Stimulated activated effector memory CD8-positive, alpha-beta T cell treated with anti-CD3 and anti-CD28 coated beads, Interleukin-12 subunit alpha, Interleukin-12 subunit beta, amount 100 ng/mL, for 72 hours (primary cell): Measurements from ENCODE around the gene MOCOS.
A peak's percentile ranks its signal among the peaks of the same experiment; 100 is the strongest.
"Not testable (repeated sequence)": the region's sequence is repeated elsewhere in the genome, so short reads cannot be mapped to it uniquely, and the experiment has no call there.

Experiments used
- ATAC-seq: fragments of 150-1000 bp; cut with Tn5 transposase; 2 replicates; pipeline ENCODE4 v1.10.0; 2021
- DNase-seq, 2 donors: peaks; one replicate each; pipeline ENCODE4 v3.0.0; 2021 to 2022; ENCODE audit warnings: low spot score in 2 of 2
- H3K27ac Mint-ChIP-seq: one replicate; pipeline ENCODE4 v1.8.0; 2022; ENCODE audit warnings: mild to moderate bottlenecking, mixed read lengths
- H3K36me3 Mint-ChIP-seq: one replicate; pipeline ENCODE4 v1.8.0; 2022; ENCODE audit warnings: mild to moderate bottlenecking, mixed read lengths
- H3K4me1 Mint-ChIP-seq: one replicate; pipeline ENCODE4 v1.8.0; 2022; ENCODE audit warnings: mixed read lengths
- H3K4me3 Mint-ChIP-seq: one replicate; pipeline ENCODE4 v1.8.0; 2022; ENCODE audit warnings: mild to moderate bottlenecking, mixed read lengths
- H3K9me3 Mint-ChIP-seq: one replicate; pipeline ENCODE4 v1.8.0; 2022; ENCODE audit warnings: mixed read lengths

Gene MOCOS

GRCh38 chr18:36162981-36163380 is 24.3 kb upstream of the MOCOS start:
- DNase-seq (no peak), ATAC-seq (no peak)
- H3K4me3 Mint-ChIP-seq, result no peak overlapping the region
- H3K36me3 Mint-ChIP-seq, result peaks cover 100% of the 10 kb centered on the region
- no peaks in the 10 kb centered on the region for H3K9me3 Mint-ChIP-seq
- peaks cover 20% of the 10 kb centered on the region for H3K4me1 Mint-ChIP-seq
- H3K27ac Mint-ChIP-seq, result no peak overlapping the region

- H3K4me1 Mint-ChIP-seq, result no peaks in the 10 kb centered on the region
- no peak for ATAC-seq
- DNase-seq, result no peak
- H3K4me3 Mint-ChIP-seq, result no peak overlapping the region
- peaks cover 100% of the 10 kb centered on the region for H3K36me3 Mint-ChIP-seq
- peak overlapping the region; percentile 64 for H3K27ac Mint-ChIP-seq
- no peaks in the 10 kb centered on the region for H3K9me3 Mint-ChIP-seq
Measured at GRCh38 chr18:36167692-36168218, 19.5 kb upstream of the MOCOS start.

- H3K4me1 Mint-ChIP-seq, H3K4me3 Mint-ChIP-seq, ATAC-seq, DNase-seq, H3K9me3 Mint-ChIP-seq: not testable (repeated sequence)
- H3K36me3 Mint-ChIP-seq, result peaks cover 100% of the 10 kb centered on the region
- H3K27ac Mint-ChIP-seq, result peak overlapping the region; percentile 64
Measured at GRCh38 chr18:36168296-36168695, 19.0 kb upstream of the MOCOS start.

GRCh38 chr18:36169938-36170337 is 17.4 kb upstream of the MOCOS start:
- ATAC-seq (no peak), DNase-seq (no peak)
- H3K9me3 Mint-ChIP-seq, result no peaks in the 10 kb centered on the region
- no peaks in the 10 kb centered on the region for H3K4me1 Mint-ChIP-seq
- peaks cover 100% of the 10 kb centered on the region for H3K36me3 Mint-ChIP-seq
- H3K27ac Mint-ChIP-seq, result no peak overlapping the region
- H3K4me3 Mint-ChIP-seq, result no peak overlapping the region

- no peak for DNase-seq
- Mint-ChIP-seq H3K27ac (peak overlapping the region; percentile 35), H3K4me3 (no peak overlapping the region), H3K36me3 (peaks cover 77% of the 10 kb centered on the region), H3K4me1 (peaks cover 4% of the 10 kb centered on the region), H3K9me3 (no peaks in the 10 kb centered on the region)
- no peak for ATAC-seq
Measured at GRCh38 chr18:36175481-36175880, 11.8 kb upstream of the MOCOS start.

- no peak overlapping the region for H3K4me3 Mint-ChIP-seq
- H3K4me1 Mint-ChIP-seq, result peaks cover 4% of the 10 kb centered on the region
- ATAC-seq, result peak; percentile 26
- H3K27ac Mint-ChIP-seq, result no peak overlapping the region
- no peaks in the 10 kb centered on the region for H3K9me3 Mint-ChIP-seq
- no peak for DNase-seq
- H3K36me3 Mint-ChIP-seq, result peaks cover 70% of the 10 kb centered on the region
Measured at GRCh38 chr18:36176177-36176584, 11.1 kb upstream of the MOCOS start.

GRCh38 chr18:36176711-36177110 is 10.6 kb upstream of the MOCOS start:
- Mint-ChIP-seq H3K4me1 (peaks cover 4% of the 10 kb centered on the region), H3K27ac (no peak overlapping the region), H3K4me3 (no peak overlapping the region), H3K36me3 (peaks cover 65% of the 10 kb centered on the region), H3K9me3 (no peaks in the 10 kb centered on the region)
- DNase-seq, result no peak
- ATAC-seq, result no peak

GRCh38 chr18:36177913-36178312 is 9.4 kb upstream of the MOCOS start:
- ATAC-seq, result no peak
- Mint-ChIP-seq H3K36me3 (peaks cover 53% of the 10 kb centered on the region), H3K27ac (peak overlapping the region; percentile 43), H3K4me1 (peaks cover 4% of the 10 kb centered on the region), H3K9me3 (no peaks in the 10 kb centered on the region), H3K4me3 (no peak overlapping the region)
- no peak for DNase-seq

GRCh38 chr18:36179562-36180355 is 7.5 kb upstream of the MOCOS start:
- ATAC-seq (no peak), DNase-seq (no peak)
- H3K4me3 Mint-ChIP-seq, result no peak overlapping the region
- peaks cover 34% of the 10 kb centered on the region for H3K36me3 Mint-ChIP-seq
- peak overlapping the region; percentile 75 for H3K27ac Mint-ChIP-seq
- H3K9me3 Mint-ChIP-seq, result no peaks in the 10 kb centered on the region
- peaks cover 10% of the 10 kb centered on the region for H3K4me1 Mint-ChIP-seq

GRCh38 chr18:36181441-36181840 is 5.9 kb upstream of the MOCOS start:
- Mint-ChIP-seq H3K4me1 (peaks cover 12% of the 10 kb centered on the region), H3K36me3 (peaks cover 17% of the 10 kb centered on the region), H3K9me3 (no peaks in the 10 kb centered on the region), H3K4me3 (no peak overlapping the region), H3K27ac (no peak overlapping the region)
- DNase-seq (no peak), ATAC-seq (no peak)

GRCh38 chr18:36181898-36182506 is 5.3 kb upstream of the MOCOS start:
- Mint-ChIP-seq H3K27ac (no peak overlapping the region), H3K36me3 (peaks cover 15% of the 10 kb centered on the region), H3K4me1 (peaks cover 15% of the 10 kb centered on the region), H3K9me3 (no peaks in the 10 kb centered on the region), H3K4me3 (no peak overlapping the region)
- ATAC-seq (no peak), DNase-seq (no peak)

- H3K4me3 Mint-ChIP-seq, result no peak overlapping the region
- H3K27ac Mint-ChIP-seq, result peak overlapping the region; percentile 71
- H3K36me3 Mint-ChIP-seq, result peaks cover 7% of the 10 kb centered on the region
- H3K9me3 Mint-ChIP-seq, result no peaks in the 10 kb centered on the region
- DNase-seq (no peak), ATAC-seq (no peak)
- H3K4me1 Mint-ChIP-seq, result peaks cover 19% of the 10 kb centered on the region
Measured at GRCh38 chr18:36183033-36183432, 4.3 kb upstream of the MOCOS start.

- H3K4me3 Mint-ChIP-seq, result no peak overlapping the region
- peaks cover 28% of the 10 kb centered on the region for H3K4me1 Mint-ChIP-seq
- DNase-seq (no peak), ATAC-seq (no peak)
- H3K36me3 Mint-ChIP-seq, result no peaks in the 10 kb centered on the region
- no peaks in the 10 kb centered on the region for H3K9me3 Mint-ChIP-seq
- peak overlapping the region; percentile 71 for H3K27ac Mint-ChIP-seq
Measured at GRCh38 chr18:36183987-36184386, 3.3 kb upstream of the MOCOS start.

GRCh38 chr18:36185157-36185556 is 2.1 kb upstream of the MOCOS start:
- H3K9me3 Mint-ChIP-seq, result no peaks in the 10 kb centered on the region
- H3K36me3 Mint-ChIP-seq, result no peaks in the 10 kb centered on the region
- H3K27ac Mint-ChIP-seq, result no peak overlapping the region
- peak in 1 of 2 donors; percentile 37 for DNase-seq
- no peak overlapping the region for H3K4me3 Mint-ChIP-seq
- peaks cover 25% of the 10 kb centered on the region for H3K4me1 Mint-ChIP-seq
- no peak for ATAC-seq

- H3K9me3 Mint-ChIP-seq, result no peaks in the 10 kb centered on the region
- no peak for ATAC-seq
- DNase-seq, result no peak
- peak overlapping the region; percentile 73 for H3K4me3 Mint-ChIP-seq
- no peaks in the 10 kb centered on the region for H3K36me3 Mint-ChIP-seq
- no peak overlapping the region for H3K27ac Mint-ChIP-seq
- peaks cover 25% of the 10 kb centered on the region for H3K4me1 Mint-ChIP-seq
Measured at GRCh38 chr18:36185901-36186460, 1.3 kb upstream of the MOCOS start.
